HepG2 (cell line): ENCODE measurements around the gene MBD4. TPM values are rescaled to one million over a fixed set of nuclear protein-coding genes. Genes with fewer than 3 reads are reported as not detected.

Experiments used
- ARID3A ChIP-seq: IDR thresholded peaks from 2 replicates; pipeline ENCODE4 v1.6.1; 2012; ENCODE audit warnings: low read depth, low read length, improper control_type of control experiment
- CSRNP1 ChIP-seq: sonication (generic); formaldehyde crosslinking; IDR thresholded peaks from 2 replicates; pipeline ENCODE4 v1.8.1; 2023; ENCODE audit warnings: mild to moderate bottlenecking, missing genetic modification reagents
- FOXO4 ChIP-seq: sonication (generic); formaldehyde crosslinking; conservative IDR thresholded peaks from 2 replicates; pipeline ENCODE4 v1.8.1; 2023; ENCODE audit warnings: missing genetic modification reagents
- MAFK ChIP-seq, 2 experiments: IDR thresholded peaks in 1 of 2; conservative IDR thresholded peaks in 1 of 2; 2 replicates each; pipeline ENCODE4 v1.6.1; 2011; ENCODE audit warnings: improper control_type of control experiment in 2 of 2, low read length in 2 of 2
- MIXL1 ChIP-seq: IDR thresholded peaks from 2 replicates; pipeline ENCODE4 v1.6.1; 2016
- RXRB ChIP-seq: IDR thresholded peaks from 2 replicates; pipeline ENCODE4 v1.6.1; 2016; ENCODE audit warnings: borderline replicate concordance, missing genetic modification reagents, missing compliant biosample characterization
- SOX13 ChIP-seq, 3 experiments: fragments of 450-650 bp in 1 of 3; sonication (generic) in 1 of 3; formaldehyde crosslinking in 1 of 3; IDR thresholded peaks in 2 of 3; conservative IDR thresholded peaks in 1 of 3; 2 replicates each; pipeline versions ENCODE4 v1.5.0 to v1.6.1; 2016 to 2020; ENCODE audit warnings: antibody characterized with exemption in 1 of 3, mild to moderate bottlenecking in 1 of 3, missing compliant biosample characterization in 1 of 3, missing genetic modification reagents in 1 of 3, moderate library complexity in 1 of 3
- ZBTB7B ChIP-seq: sonication (generic); formaldehyde crosslinking; IDR thresholded peaks from 2 replicates; pipeline ENCODE4 v1.4.0; 2020; ENCODE audit warnings: missing genetic modification reagents
- ZNF326 ChIP-seq: sonication (generic); formaldehyde crosslinking; IDR thresholded peaks from 2 replicates; pipeline ENCODE4 v1.4.0; 2020; ENCODE audit warnings: missing genetic modification reagents, borderline replicate concordance
- ZNF484 ChIP-seq: sonication (generic); formaldehyde crosslinking; IDR thresholded peaks from 2 replicates; pipeline ENCODE4 v1.5.1; 2020; ENCODE audit warnings: mild to moderate bottlenecking, low read depth, missing genetic modification reagents, borderline replicate concordance
- ZNF557 ChIP-seq: sonication (generic); formaldehyde crosslinking; IDR thresholded peaks from 2 replicates; pipeline ENCODE4 v1.4.0; 2020; ENCODE audit warnings: missing genetic modification reagents
- ZNF75D ChIP-seq: sonication (generic); formaldehyde crosslinking; IDR thresholded peaks from 2 replicates; pipeline ENCODE4 v1.8.1; 2023; ENCODE audit warnings: missing genetic modification reagents, mild to moderate bottlenecking, borderline replicate concordance
- polyA plus RNA-seq, 8 experiments: library from polyadenylated mRNA; depleted of rRNA in 3 of 8; stranded (reverse) in 7 of 8; unstranded in 1 of 8; fragments of >200 nt; fragmentation: Illumina TruSeq in 4 of 8; extraction: Trizol in 4 of 8; gene quantifications; 2 replicates each; pipeline versions ENCODE4 v1.2.1 to v1.2.3, GENCODE V29; 2011 to 2016; ENCODE audit warnings: low read depth in 4 of 8, missing spikeins in 1 of 8, mixed read lengths in 1 of 8; ENCODE audit not compliant: insufficient read depth in 1 of 8
- total RNA-seq, 5 experiments: library from RNA; depleted of rRNA; stranded (reverse); fragments of >200 nt; fragmentation: Illumina TruSeq; extraction: Trizol; gene quantifications; 2 replicates each; pipeline ENCODE4 v1.2.3, GENCODE V29; 2016; ENCODE audit warnings: low read depth in 1 of 5
- TF ChIP-seq, protein P1 (sequence below): sonication (generic); formaldehyde crosslinking; IDR thresholded peaks from 2 replicates; pipeline ENCODE4 v1.4.0; 2020; ENCODE audit warnings: low read depth, mild to moderate bottlenecking, missing genetic modification reagents
- TF ChIP-seq, protein P2 (sequence below): sonication (generic); formaldehyde crosslinking; IDR thresholded peaks from 2 replicates; pipeline ENCODE4 v1.5.0; 2020; ENCODE audit warnings: mild to moderate bottlenecking, missing genetic modification reagents, moderate library complexity
- TF ChIP-seq, protein P3 (sequence below): sonication (generic); formaldehyde crosslinking; IDR thresholded peaks from 2 replicates; pipeline ENCODE4 v1.5.1; 2020; ENCODE audit warnings: missing genetic modification reagents, mild to moderate bottlenecking, borderline replicate concordance

The MBD4 gene
- total and polyA plus RNA-seq, 2 of the 13 experiments (the other 11 are each of a cell fraction or from before 2014, with no cell fraction given): 14.9 to 25.3 TPM

DNA sequence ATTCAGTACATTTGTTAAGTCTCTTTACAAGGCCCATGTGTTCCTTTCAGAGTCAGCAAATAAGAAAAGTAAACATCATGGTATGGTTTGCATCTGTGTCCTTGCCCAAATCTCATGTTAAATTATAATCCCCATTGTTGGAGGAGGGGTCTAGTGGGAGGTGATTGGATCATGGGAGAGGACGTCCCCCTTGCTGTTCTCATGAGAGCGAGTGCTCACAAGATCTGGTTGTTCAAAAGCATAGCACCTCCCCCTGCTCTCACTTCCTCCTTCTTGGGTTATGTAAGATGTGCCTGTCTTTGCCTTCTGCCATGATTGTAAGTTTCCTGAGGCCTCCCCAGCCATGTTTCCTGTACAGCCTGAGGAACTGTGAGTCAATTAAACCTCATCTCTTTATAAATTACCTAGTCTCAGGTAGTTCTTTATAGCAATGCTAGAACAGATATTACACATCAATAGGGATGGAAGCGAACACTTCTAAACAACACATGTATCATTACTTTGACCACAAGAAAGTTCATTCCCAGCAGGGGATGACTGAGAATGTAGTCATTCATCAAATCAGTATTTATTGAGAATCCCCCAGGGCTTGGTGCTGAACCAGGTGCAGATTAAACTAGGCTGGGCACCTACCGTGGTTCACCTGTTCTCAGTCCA lies 15.4 kb downstream of the MBD4 start (continued):
- no peak for TF ChIP-seq ARID3A
- no peak for TF ChIP-seq ZNF75D (CRISPR knock-in tag)
- 0 out of 4 replicates have a peak, but pooled peaks of 1 of the 2 experiments have one; percentile 19 for TF ChIP-seq MAFK (conservative IDR thresholded peaks at IDR 0.05 in 1 of 2, IDR thresholded peaks at IDR 0.05 in 1 of 2; ENCODE audit: low read length in 2 of 2)
- TF ChIP-seq SOX13 (IDR thresholded peaks at IDR 0.05): no peak
- peak in 1 of 2 experiments; percentile 45; a peak in 1 of 4 replicates for TF ChIP-seq SOX13 (CRISPR knock-in tag; conservative IDR thresholded peaks at IDR 0.05 in 1 of 2, IDR thresholded peaks at IDR 0.05 in 1 of 2)
- TF ChIP-seq CSRNP1: no peak
- no peak for TF ChIP-seq ZNF484 (CRISPR knock-in tag)
- peak; percentile 36; the same call in 1 of the 2 replicates for TF ChIP-seq RXRB (CRISPR knock-in tag)
- no peak for TF ChIP-seq ZBTB7B (CRISPR knock-in tag)
- TF ChIP-seq FOXO4 (CRISPR knock-in tag): no peak
- TF ChIP-seq, protein P1, sequence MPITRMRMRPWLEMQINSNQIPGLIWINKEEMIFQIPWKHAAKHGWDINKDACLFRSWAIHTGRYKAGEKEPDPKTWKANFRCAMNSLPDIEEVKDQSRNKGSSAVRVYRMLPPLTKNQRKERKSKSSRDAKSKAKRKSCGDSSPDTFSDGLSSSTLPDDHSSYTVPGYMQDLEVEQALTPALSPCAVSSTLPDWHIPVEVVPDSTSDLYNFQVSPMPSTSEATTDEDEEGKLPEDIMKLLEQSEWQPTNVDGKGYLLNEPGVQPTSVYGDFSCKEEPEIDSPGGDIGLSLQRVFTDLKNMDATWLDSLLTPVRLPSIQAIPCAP (CRISPR knock-in tag): no peak
- TF ChIP-seq MIXL1: 0 out of 2 replicates have a peak, but pooled peaks have one; percentile 15
- TF ChIP-seq, protein P2, sequence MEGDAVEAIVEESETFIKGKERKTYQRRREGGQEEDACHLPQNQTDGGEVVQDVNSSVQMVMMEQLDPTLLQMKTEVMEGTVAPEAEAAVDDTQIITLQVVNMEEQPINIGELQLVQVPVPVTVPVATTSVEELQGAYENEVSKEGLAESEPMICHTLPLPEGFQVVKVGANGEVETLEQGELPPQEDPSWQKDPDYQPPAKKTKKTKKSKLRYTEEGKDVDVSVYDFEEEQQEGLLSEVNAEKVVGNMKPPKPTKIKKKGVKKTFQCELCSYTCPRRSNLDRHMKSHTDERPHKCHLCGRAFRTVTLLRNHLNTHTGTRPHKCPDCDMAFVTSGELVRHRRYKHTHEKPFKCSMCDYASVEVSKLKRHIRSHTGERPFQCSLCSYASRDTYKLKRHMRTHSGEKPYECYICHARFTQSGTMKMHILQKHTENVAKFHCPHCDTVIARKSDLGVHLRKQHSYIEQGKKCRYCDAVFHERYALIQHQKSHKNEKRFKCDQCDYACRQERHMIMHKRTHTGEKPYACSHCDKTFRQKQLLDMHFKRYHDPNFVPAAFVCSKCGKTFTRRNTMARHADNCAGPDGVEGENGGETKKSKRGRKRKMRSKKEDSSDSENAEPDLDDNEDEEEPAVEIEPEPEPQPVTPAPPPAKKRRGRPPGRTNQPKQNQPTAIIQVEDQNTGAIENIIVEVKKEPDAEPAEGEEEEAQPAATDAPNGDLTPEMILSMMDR (CRISPR knock-in tag): 0 out of 2 replicates have a peak, but pooled peaks have one; percentile 3
- TF ChIP-seq ZNF557 (CRISPR knock-in tag): no peak
- TF ChIP-seq, protein P3, sequence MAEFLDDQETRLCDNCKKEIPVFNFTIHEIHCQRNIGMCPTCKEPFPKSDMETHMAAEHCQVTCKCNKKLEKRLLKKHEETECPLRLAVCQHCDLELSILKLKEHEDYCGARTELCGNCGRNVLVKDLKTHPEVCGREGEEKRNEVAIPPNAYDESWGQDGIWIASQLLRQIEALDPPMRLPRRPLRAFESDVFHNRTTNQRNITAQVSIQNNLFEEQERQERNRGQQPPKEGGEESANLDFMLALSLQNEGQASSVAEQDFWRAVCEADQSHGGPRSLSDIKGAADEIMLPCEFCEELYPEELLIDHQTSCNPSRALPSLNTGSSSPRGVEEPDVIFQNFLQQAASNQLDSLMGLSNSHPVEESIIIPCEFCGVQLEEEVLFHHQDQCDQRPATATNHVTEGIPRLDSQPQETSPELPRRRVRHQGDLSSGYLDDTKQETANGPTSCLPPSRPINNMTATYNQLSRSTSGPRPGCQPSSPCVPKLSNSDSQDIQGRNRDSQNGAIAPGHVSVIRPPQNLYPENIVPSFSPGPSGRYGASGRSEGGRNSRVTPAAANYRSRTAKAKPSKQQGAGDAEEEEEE: no peak
- no peak for TF ChIP-seq ZNF326
